GM23338 (cell line): ENCODE results near the gene HBM. TPM values are rescaled to one million over a fixed set of nuclear protein-coding genes. Genes with fewer than 3 reads are reported as not detected.

Experiments
- ATAC-seq: fragments of 200-7000 bp; cut with Tn5 transposase; 3 replicates; pipeline ENCODE4 v1.9.1; 2020
- DNase-seq: peaks from one replicate; pipeline ENCODE4 v3.0.0-alpha.2; 2015; ENCODE audit warnings: low spot score
- H2AFZ ChIP-seq: fragments of 200-600 bp; sonication (generic); 2 replicates; pipeline ENCODE4 v1.8.0; 2016; ENCODE audit warnings: antibody characterized with exemption, mild to moderate bottlenecking, moderate library complexity
- H3F3A ChIP-seq: fragments of 200-600 bp; sonication (generic); replicated peaks from 2 replicates; pipeline ENCODE4 v1.8.0; 2017; ENCODE audit warnings: antibody characterized with exemption, mixed run types, low read depth
- H3K27ac ChIP-seq: fragments of 200-600 bp; sonication (generic); 2 replicates; pipeline ENCODE4 v1.6.1; 2016; ENCODE audit warnings: low read depth
- H3K27me3 ChIP-seq: fragments of 200-600 bp; sonication (generic); 2 replicates; pipeline ENCODE4 v1.8.0; 2016; ENCODE audit warnings: mild to moderate bottlenecking, mixed run types, moderate library complexity; ENCODE audit not compliant: insufficient read depth
- H3K36me3 ChIP-seq: fragments of 200-600 bp; sonication (generic); 2 replicates; pipeline ENCODE4 v1.8.0; 2016; ENCODE audit warnings: mild to moderate bottlenecking; ENCODE audit not compliant: insufficient read depth
- H3K4me1 ChIP-seq: fragments of 200-600 bp; sonication (generic); 2 replicates; pipeline ENCODE4 v1.8.0; 2016; ENCODE audit warnings: mild to moderate bottlenecking, moderate library complexity; ENCODE audit not compliant: insufficient read depth
- H3K4me2 ChIP-seq: fragments of 200-600 bp; sonication (generic); 2 replicates; pipeline ENCODE4 v1.7.1; 2017; ENCODE audit warnings: mixed run types
- H3K4me3 ChIP-seq: fragments of 200-600 bp; sonication (generic); 2 replicates; pipeline ENCODE4 v1.6.1; 2016; ENCODE audit warnings: mixed run types
- H3K79me2 ChIP-seq: fragments of 200-600 bp; sonication (generic); replicated peaks from 2 replicates; pipeline ENCODE4 v1.8.0; 2017; ENCODE audit warnings: mild to moderate bottlenecking; ENCODE audit not compliant: insufficient read depth
- H3K9me2 ChIP-seq: fragments of 200-600 bp; sonication (generic); 2 replicates; pipeline ENCODE4 v1.8.0; 2017; ENCODE audit not compliant: insufficient read depth
- H4K20me1 ChIP-seq: fragments of 200-600 bp; sonication (generic); replicated peaks from 2 replicates; pipeline ENCODE4 v1.8.0; 2017; ENCODE audit warnings: mild to moderate bottlenecking; ENCODE audit not compliant: insufficient read depth
- H3K27ac Mint-ChIP-seq: 2 replicates; pipeline ENCODE4 v1.8.0; 2020; ENCODE audit warnings: inconsistent platforms, mild to moderate bottlenecking, moderate library complexity, mixed read lengths
- H3K27me3 Mint-ChIP-seq: 3 replicates; pipeline ENCODE4 v1.8.0; 2022; ENCODE audit warnings: low read depth, mild to moderate bottlenecking, moderate library complexity, mixed read lengths, inconsistent platforms; ENCODE audit not compliant: insufficient read depth, poor library complexity
- H3K36me3 Mint-ChIP-seq: 3 replicates; pipeline ENCODE4 v1.8.0; 2021; ENCODE audit warnings: low read depth, mild to moderate bottlenecking, inconsistent platforms, moderate library complexity, mixed read lengths
- H3K4me1 Mint-ChIP-seq: 3 replicates; pipeline ENCODE4 v1.8.0; 2020; ENCODE audit warnings: mild to moderate bottlenecking, inconsistent platforms, mixed read lengths
- H3K4me3 Mint-ChIP-seq: 3 replicates; pipeline ENCODE4 v1.8.0; 2021; ENCODE audit warnings: moderate library complexity, mild to moderate bottlenecking, inconsistent platforms, mixed read lengths
- H3K9me3 Mint-ChIP-seq: 3 replicates; pipeline ENCODE4 v1.8.0; 2020; ENCODE audit warnings: moderate library complexity, mild to moderate bottlenecking, inconsistent platforms, mixed read lengths
- CREB1 ChIP-seq: fragments of 250-450 bp; sonication (Bioruptor Pico); IDR thresholded peaks from 2 replicates; pipeline ENCODE4 v1.5.0; 2020; ENCODE audit warnings: low read depth, mild to moderate bottlenecking, moderate library complexity
- CTCF ChIP-seq, 2 experiments: fragments of 200-600 bp in 1 of 2; sonication (generic) in 1 of 2; conservative IDR thresholded peaks; 2 replicates each; pipeline versions ENCODE4 v1.5.1 to v1.6.1; 2016 to 2017; ENCODE audit warnings: antibody characterized with exemption in 2 of 2, low read depth in 2 of 2, mild to moderate bottlenecking in 2 of 2, moderate library complexity in 1 of 2
- ETS1 ChIP-seq: IDR thresholded peaks from 2 replicates; pipeline ENCODE4 v1.6.1; 2016; ENCODE audit warnings: antibody characterized with exemption
- EZH2 ChIP-seq: fragments of 200-600 bp; sonication (generic); IDR thresholded peaks from one replicate; pipeline ENCODE4 v1.8.0; 2017; ENCODE audit warnings: antibody characterized with exemption, mild to moderate bottlenecking, low read depth; ENCODE audit not compliant: unreplicated experiment
- NANOG ChIP-seq: IDR thresholded peaks from 2 replicates; pipeline ENCODE4 v1.6.1; 2016; ENCODE audit warnings: antibody characterized with exemption, borderline replicate concordance
- POLR2AphosphoS5 ChIP-seq: IDR thresholded peaks from 2 replicates; pipeline ENCODE4 v1.6.1; 2016; ENCODE audit warnings: antibody characterized with exemption, low read depth
- REST ChIP-seq: IDR thresholded peaks from one replicate; pipeline ENCODE4 v1.6.1; 2018; ENCODE audit warnings: antibody characterized with exemption; ENCODE audit not compliant: unreplicated experiment
- STAT1 ChIP-seq: IDR thresholded peaks from one replicate; pipeline ENCODE4 v1.6.1; 2016; ENCODE audit warnings: antibody characterized with exemption; ENCODE audit not compliant: unreplicated experiment
- ZNF114 ChIP-seq: fragments of 250-450 bp; sonication (Bioruptor Pico); IDR thresholded peaks from 2 replicates; pipeline ENCODE4 v1.5.0; 2020; ENCODE audit warnings: mild to moderate bottlenecking, moderate library complexity
- polyA plus RNA-seq: library from polyadenylated mRNA; unstranded; fragments of >200 nt; fragmentation: Nextera tagmentation; extraction: Ambion mirVana; gene quantifications from 2 replicates; pipeline ENCODE4 v1.2.1, GENCODE V29; 2016
- total RNA-seq: library from RNA; depleted of rRNA; stranded (reverse); fragments of >200 nt; shearing (Covaris generic); gene quantifications from 2 replicates; pipeline ENCODE4 v1.2.3, GENCODE V29; 2014

HBM gene
- total and polyA plus RNA-seq, 2 experiments from 2014 or later, result not detected

- TF ChIP-seq STAT1, result no peak
These were observed 19.9 kb downstream of the HBM start (continued) for GRCh38 chr16:185691-186090.

- Histone ChIP-seq H3K4me3 (no peak overlapping the region), H3K79me2 (no peaks in the 10 kb centered on the region), H3F3A (peaks cover 40% of the 10 kb centered on the region; the same call in 1 of the 2 replicates), H3K4me1 (no peaks in the 10 kb centered on the region), H2AFZ (no peak overlapping the region), H3K36me3 (peaks cover 41% of the 10 kb centered on the region), H3K27me3 (no peaks in the 10 kb centered on the region), H3K4me2 (no peak overlapping the region), H3K9me2 (no peaks in the 10 kb centered on the region), H4K20me1 (peaks cover 5% of the 10 kb centered on the region), H3K27ac (no peak overlapping the region)
- DNase-seq (no peak), ATAC-seq (no peak)
- no peaks in the 10 kb centered on the region; the same call in 2 of the 3 replicates for H3K4me1 Mint-ChIP-seq
- H3K9me3 Mint-ChIP-seq, result no peaks in the 10 kb centered on the region
- H3K36me3 Mint-ChIP-seq, result peaks cover 62% of the 10 kb centered on the region
- no peak for TF ChIP-seq REST
- TF ChIP-seq ZNF114, result no peak
- TF ChIP-seq EZH2, result no peak
- TF ChIP-seq CTCF (conservative IDR thresholded peaks at IDR 0.05; ENCODE audit: low read depth in 2 of 2), result no peak
- TF ChIP-seq NANOG, result no peak
- TF ChIP-seq CREB1 (CRISPR knock-in tag), result no peak
- TF ChIP-seq STAT1, result no peak
- TF ChIP-seq POLR2AphosphoS5, result no peak
- TF ChIP-seq ETS1, result no peak
- no peak overlapping the region for H3K4me3 Mint-ChIP-seq
- peaks cover 9% of the 10 kb centered on the region for H3K27me3 Mint-ChIP-seq
- no peak overlapping the region for H3K27ac Mint-ChIP-seq
These were observed 21.6 kb downstream of the HBM start for GRCh38 chr16:187330-187729.
